A549 (cell line): ENCODE data around the gene ITSN2. TPM values are rescaled to one million over a fixed set of nuclear protein-coding genes. Genes with fewer than 3 reads are reported as not detected.

Experiments used
- ATAC-seq, 2 experiments: fragments of 200-7000 bp in 1 of 2; fragments of >200 bp in 1 of 2; cut with Nextera tagmentation in 1 of 2; cut with Tn5 transposase in 1 of 2; 3 replicates each; pipeline versions ENCODE4 v1.8.0 to v1.9.1; 2018 to 2020; ENCODE audit warnings: mild to moderate bottlenecking in 1 of 2, moderate library complexity in 1 of 2
- CTCF ChIA-PET: fragments of 300-600 bp; sonication (Branson Sonifier 250); formaldehyde crosslinking; extraction: SDS; loops from one replicate; lab custom pipeline; 2021; ENCODE audit warnings: antibody characterized with exemption, inconsistent platforms; lab: Yijun Ruan, JAX
- POLR2A ChIA-PET: fragments of 350-600 bp; formaldehyde crosslinking; extraction: SDS; loops from one replicate; lab custom pipeline; 2021; ENCODE audit warnings: antibody characterized with exemption, inconsistent platforms; lab: Yijun Ruan, JAX
- DNase-seq, 2 experiments: peaks; one replicate each; pipeline versions ENCODE4 v3.0.0 to v3.0.0-alpha.2; 2011 to 2016; ENCODE audit warnings: low read depth in 1 of 2, low spot score in 1 of 2
- FAIRE-seq: peaks from 2 replicates; lab custom pipeline; 2011; peaks lifted over from hg19 to GRCh38; lab: Jason Lieb, UNC
- H3K27ac ChIP-seq, 2 experiments: fragments of >200 bp; sonication (Bioruptor Twin); formaldehyde crosslinking; 3 replicates each; pipeline ENCODE4 v1.5.1; 2016 to 2017
- H3K4me1 ChIP-seq: fragments of >200 bp; sonication (Bioruptor Twin); formaldehyde crosslinking; 3 replicates; pipeline ENCODE4 v1.6.1; 2016
- H3K4me2 ChIP-seq: fragments of >200 bp; sonication (Bioruptor Twin); formaldehyde crosslinking; 3 replicates; pipeline ENCODE4 v1.6.1; 2016
- H3K4me3 ChIP-seq: fragments of >200 bp; sonication (Bioruptor Twin); formaldehyde crosslinking; 3 replicates; pipeline ENCODE4 v1.5.1; 2016
- H3K9me3 ChIP-seq: fragments of >200 bp; sonication (Bioruptor Twin); formaldehyde crosslinking; 3 replicates; pipeline ENCODE4 v1.6.1; 2016
- CBX8 ChIP-seq: fragments of 200-600 bp; sonication (generic); IDR thresholded peaks from 2 replicates; pipeline ENCODE4 v1.6.1; 2016
- CHD2 ChIP-seq: fragments of 150-350 bp; IDR thresholded peaks from 2 replicates; pipeline ENCODE4 v1.6.1; 2014; ENCODE audit warnings: low read length; ENCODE audit not compliant: partially characterized antibody
- CHD4 ChIP-seq: fragments of 200-600 bp; sonication (generic); IDR thresholded peaks from 2 replicates; pipeline ENCODE4 v1.6.1; 2016; ENCODE audit warnings: antibody characterized with exemption, mild to moderate bottlenecking, borderline replicate concordance
- EP300 ChIP-seq, 2 experiments: fragments of >200 bp; sonication (Bioruptor Twin); formaldehyde crosslinking; IDR thresholded peaks; 2 replicates in 1 of 2; 3 replicates in 1 of 2; pipeline ENCODE4 v1.6.1; 2016 to 2017
- HOXB5 ChIP-seq: fragments of 250-450 bp; sonication (Bioruptor Pico); IDR thresholded peaks from 2 replicates; pipeline ENCODE4 v1.5.0; 2020; ENCODE audit warnings: mild to moderate bottlenecking, moderate library complexity
- JUNB ChIP-seq: fragments of >200 bp; sonication (Bioruptor Twin); formaldehyde crosslinking; IDR thresholded peaks from 2 replicates; pipeline ENCODE4 v1.6.1; 2016
- KDM1A ChIP-seq: fragments of 200-600 bp; sonication (generic); IDR thresholded peaks from 2 replicates; pipeline ENCODE4 v1.6.1; 2016; ENCODE audit warnings: low read depth, mild to moderate bottlenecking
- KDM5A ChIP-seq: fragments of 200-600 bp; sonication (generic); IDR thresholded peaks from 2 replicates; pipeline ENCODE4 v1.6.1; 2016; ENCODE audit warnings: antibody characterized with exemption, mild to moderate bottlenecking
- MAZ ChIP-seq: fragments of 150-350 bp; IDR thresholded peaks from 2 replicates; pipeline ENCODE4 v1.6.1; 2014; ENCODE audit warnings: antibody characterized with exemption, low read depth, low read length, borderline replicate concordance
- MYC ChIP-seq: IDR thresholded peaks from 2 replicates; pipeline ENCODE4 v1.6.1; 2012; ENCODE audit warnings: mild to moderate bottlenecking, inconsistent platforms, low read length, improper control_type of control experiment, borderline replicate concordance
- NFE2L2 ChIP-seq: fragments of 150-350 bp; conservative IDR thresholded peaks from 2 replicates; pipeline ENCODE4 v1.6.1; 2014; ENCODE audit warnings: low read length
- NR3C1 ChIP-seq: fragments of >200 bp; sonication (Bioruptor Twin); formaldehyde crosslinking; IDR thresholded peaks from 3 replicates; pipeline ENCODE4 v1.6.1; 2017
- PHF8 ChIP-seq: fragments of 200-600 bp; sonication (generic); IDR thresholded peaks from 2 replicates; pipeline ENCODE4 v1.6.1; 2016; ENCODE audit warnings: low read depth, mild to moderate bottlenecking, antibody characterized with exemption, moderate library complexity, borderline replicate concordance
- POLR2A ChIP-seq: IDR thresholded peaks from 2 replicates; pipeline ENCODE4 v1.6.1; 2012; ENCODE audit warnings: mild to moderate bottlenecking, low read length
- POLR2AphosphoS2 ChIP-seq: conservative IDR thresholded peaks from 2 replicates; pipeline ENCODE4 v1.6.1; 2012; ENCODE audit warnings: low read length, improper control_type of control experiment, inconsistent platforms
- RARB ChIP-seq: fragments of 250-450 bp; sonication (Bioruptor Pico); IDR thresholded peaks from 2 replicates; pipeline ENCODE4 v1.8.0; 2021; ENCODE audit warnings: mild to moderate bottlenecking, moderate library complexity
- RFX5 ChIP-seq: fragments of 450-650 bp; IDR thresholded peaks from 2 replicates; pipeline ENCODE4 v1.7.1; 2014; ENCODE audit warnings: antibody characterized with exemption, mild to moderate bottlenecking, moderate library complexity
- TP53 ChIP-seq: fragments of 250-450 bp; sonication (Bioruptor Pico); IDR thresholded peaks from 2 replicates; pipeline ENCODE4 v1.5.0; 2021; ENCODE audit warnings: mild to moderate bottlenecking, moderate library complexity
- ZC3H11A ChIP-seq: fragments of 450-650 bp; IDR thresholded peaks from 2 replicates; pipeline ENCODE4 v1.6.1; 2014; ENCODE audit warnings: antibody characterized with exemption, mild to moderate bottlenecking
- WGBS: methylation state at CpG from one replicate; pipeline ENCODE4 v1.1.6; 2017; ENCODE audit errors: missing lambda C conversion rate; 5-methylcytosine and 5-hydroxymethylcytosine counted together
- polyA plus RNA-seq, 4 experiments: library from polyadenylated mRNA; depleted of rRNA in 3 of 4; stranded (reverse); fragments of >200 nt; fragmentation: RNase III in 1 of 4; extraction: RNeasy Plus Mini Kit Qiagen cat#74134 plus additional on column Dnase treatment in 1 of 4; gene quantifications; 2 replicates in 3 of 4; 3 replicates in 1 of 4; pipeline ENCODE4 v1.2.3, GENCODE V29; 2011 to 2017
- TF ChIP-seq, protein P1 (sequence below): fragments of 200-600 bp; sonication (generic); IDR thresholded peaks from 2 replicates; pipeline ENCODE4 v1.6.1; 2016; ENCODE audit warnings: antibody characterized with exemption, mild to moderate bottlenecking, moderate library complexity
- TF ChIP-seq, protein P2 (sequence below): fragments of 150-350 bp; IDR thresholded peaks from 2 replicates; pipeline ENCODE4 v1.6.1; 2014; ENCODE audit warnings: low read depth, mild to moderate bottlenecking, low read length

Gene ITSN2
- polyA plus RNA-seq, 2 of the 4 experiments (the other 2 are of a cell fraction): 19.8 to 48.3 TPM

DNA sequence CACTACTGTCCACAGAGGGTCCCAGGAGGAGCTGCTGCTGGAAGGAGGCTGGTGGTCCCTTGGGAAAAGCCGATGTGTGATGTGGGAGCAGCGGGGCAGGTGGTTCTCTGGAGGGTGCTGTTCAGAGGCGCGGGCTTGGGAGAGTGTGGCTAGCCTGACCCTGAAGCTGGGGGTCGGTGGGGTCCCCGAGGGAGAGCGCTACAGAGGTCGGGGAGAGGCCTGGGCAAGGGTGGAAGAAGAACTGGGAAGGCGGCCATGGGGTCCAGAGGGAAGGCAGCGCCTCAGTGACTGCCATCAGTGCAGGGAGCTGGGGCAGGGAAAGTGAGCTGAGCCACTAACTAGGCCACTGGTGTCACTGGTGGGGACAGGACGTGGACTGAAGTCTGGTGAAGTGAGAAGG, 153.0 kb downstream of the ITSN2 start:
- DNase-seq: no peak
- 83% methylated on average over 11 of the region's 11 CpGs for WGBS
- Histone ChIP-seq H3K27ac (no peak overlapping the region), H3K4me2 (no peak overlapping the region), H3K9me3 (no peaks in the 10 kb centered on the region), H3K4me3 (no peak overlapping the region), H3K4me1 (no peaks in the 10 kb centered on the region)
- FAIRE-seq: no peak
- POLR2A ChIA-PET: no interaction called here
- CTCF ChIA-PET: interaction anchor here (0.7 to 2.7 kb wide), 4 partner anchors 13 to 123 kb away, joined by 3 to 11 read pairs (median 4); partner anchors contain the start of gene TP53I3
- TF ChIP-seq, protein P1, sequence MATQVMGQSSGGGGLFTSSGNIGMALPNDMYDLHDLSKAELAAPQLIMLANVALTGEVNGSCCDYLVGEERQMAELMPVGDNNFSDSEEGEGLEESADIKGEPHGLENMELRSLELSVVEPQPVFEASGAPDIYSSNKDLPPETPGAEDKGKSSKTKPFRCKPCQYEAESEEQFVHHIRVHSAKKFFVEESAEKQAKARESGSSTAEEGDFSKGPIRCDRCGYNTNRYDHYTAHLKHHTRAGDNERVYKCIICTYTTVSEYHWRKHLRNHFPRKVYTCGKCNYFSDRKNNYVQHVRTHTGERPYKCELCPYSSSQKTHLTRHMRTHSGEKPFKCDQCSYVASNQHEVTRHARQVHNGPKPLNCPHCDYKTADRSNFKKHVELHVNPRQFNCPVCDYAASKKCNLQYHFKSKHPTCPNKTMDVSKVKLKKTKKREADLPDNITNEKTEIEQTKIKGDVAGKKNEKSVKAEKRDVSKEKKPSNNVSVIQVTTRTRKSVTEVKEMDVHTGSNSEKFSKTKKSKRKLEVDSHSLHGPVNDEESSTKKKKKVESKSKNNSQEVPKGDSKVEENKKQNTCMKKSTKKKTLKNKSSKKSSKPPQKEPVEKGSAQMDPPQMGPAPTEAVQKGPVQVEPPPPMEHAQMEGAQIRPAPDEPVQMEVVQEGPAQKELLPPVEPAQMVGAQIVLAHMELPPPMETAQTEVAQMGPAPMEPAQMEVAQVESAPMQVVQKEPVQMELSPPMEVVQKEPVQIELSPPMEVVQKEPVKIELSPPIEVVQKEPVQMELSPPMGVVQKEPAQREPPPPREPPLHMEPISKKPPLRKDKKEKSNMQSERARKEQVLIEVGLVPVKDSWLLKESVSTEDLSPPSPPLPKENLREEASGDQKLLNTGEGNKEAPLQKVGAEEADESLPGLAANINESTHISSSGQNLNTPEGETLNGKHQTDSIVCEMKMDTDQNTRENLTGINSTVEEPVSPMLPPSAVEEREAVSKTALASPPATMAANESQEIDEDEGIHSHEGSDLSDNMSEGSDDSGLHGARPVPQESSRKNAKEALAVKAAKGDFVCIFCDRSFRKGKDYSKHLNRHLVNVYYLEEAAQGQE: no peak
- no peak for TF ChIP-seq HOXB5 (CRISPR knock-in tag)
- TF ChIP-seq POLR2A: no peak
- no peak for TF ChIP-seq ZC3H11A
- ATAC-seq: no peak; a peak in 1 of 6 replicates

DNA sequence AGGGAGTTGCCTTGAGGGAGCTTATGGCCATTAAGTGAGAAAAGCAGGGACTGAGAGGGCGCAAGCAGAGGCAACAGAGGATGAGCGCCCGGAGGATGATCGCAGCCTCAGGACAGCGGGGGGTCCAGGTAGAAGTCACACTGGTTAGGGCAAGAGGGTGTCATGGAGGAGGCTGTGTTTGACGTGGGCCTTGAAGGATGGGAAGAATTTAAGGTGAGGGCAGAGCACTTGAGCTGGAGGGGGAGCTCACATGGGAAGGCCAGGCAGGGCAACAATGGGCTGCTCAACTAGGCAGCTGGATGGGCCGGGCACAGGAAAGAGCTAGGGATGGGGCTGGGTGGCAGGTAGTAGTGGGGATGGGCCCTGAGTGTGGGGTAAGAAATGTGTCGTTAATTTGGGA, 153.6 kb downstream of the ITSN2 start:
- DNase-seq (no peak), FAIRE-seq (no peak), ATAC-seq (no peak)
- H3K27ac ChIP-seq: no peak overlapping the region
- no peaks in the 10 kb centered on the region for H3K9me3 ChIP-seq
- no peak overlapping the region for H3K4me2 ChIP-seq
- POLR2A ChIA-PET: no interaction called here
- 80% methylated on average over 8 of the region's 8 CpGs for WGBS
- no peaks in the 10 kb centered on the region for H3K4me1 ChIP-seq
- no peak overlapping the region for H3K4me3 ChIP-seq
- no peak for TF ChIP-seq PHF8
- TF ChIP-seq NR3C1: no peak
- no peak for TF ChIP-seq POLR2AphosphoS2
- TF ChIP-seq MYC: no peak
- no peak for TF ChIP-seq KDM1A
- no peak for TF ChIP-seq RARB (CRISPR knock-in tag)
- TF ChIP-seq KDM5A: no peak
- TF ChIP-seq MAZ: no peak
- TF ChIP-seq TP53 (CRISPR knock-in tag): no peak
- no peak for TF ChIP-seq CHD4
- no peak for TF ChIP-seq NFE2L2
- no peak for TF ChIP-seq ZC3H11A
- TF ChIP-seq CHD2: no peak
- TF ChIP-seq, protein P2, sequence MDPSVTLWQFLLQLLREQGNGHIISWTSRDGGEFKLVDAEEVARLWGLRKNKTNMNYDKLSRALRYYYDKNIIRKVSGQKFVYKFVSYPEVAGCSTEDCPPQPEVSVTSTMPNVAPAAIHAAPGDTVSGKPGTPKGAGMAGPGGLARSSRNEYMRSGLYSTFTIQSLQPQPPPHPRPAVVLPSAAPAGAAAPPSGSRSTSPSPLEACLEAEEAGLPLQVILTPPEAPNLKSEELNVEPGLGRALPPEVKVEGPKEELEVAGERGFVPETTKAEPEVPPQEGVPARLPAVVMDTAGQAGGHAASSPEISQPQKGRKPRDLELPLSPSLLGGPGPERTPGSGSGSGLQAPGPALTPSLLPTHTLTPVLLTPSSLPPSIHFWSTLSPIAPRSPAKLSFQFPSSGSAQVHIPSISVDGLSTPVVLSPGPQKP: no peak
- TF ChIP-seq, all 56 proteins: peak for 0
- CTCF ChIA-PET: interaction anchor here (1.4 to 2.7 kb wide), 3 partner anchors 14 to 123 kb away, joined by 3 to 11 read pairs (median 5); partner anchors contain the start of gene TP53I3

DNA sequence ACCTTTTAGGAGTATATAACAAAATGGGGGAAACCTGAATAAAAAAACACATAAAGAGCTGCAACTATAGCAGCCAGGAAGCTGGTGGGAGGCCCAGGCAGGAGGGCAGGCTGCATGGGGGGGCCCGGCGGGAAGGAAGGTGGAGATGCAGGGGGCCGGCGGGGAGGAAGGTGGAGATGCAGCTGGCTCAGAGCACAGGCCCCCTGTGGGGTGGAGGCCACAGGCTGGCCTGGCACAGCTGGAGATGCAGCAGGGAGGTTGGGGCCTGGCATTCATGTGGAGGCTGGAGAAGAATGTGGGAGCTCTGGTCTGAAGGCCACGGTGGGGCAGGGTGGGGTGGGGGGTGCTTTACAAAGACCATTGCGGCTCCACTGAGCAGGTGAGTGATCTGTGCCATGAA, 154.1 kb downstream of the ITSN2 start:
- FAIRE-seq: no peak
- no peaks in the 10 kb centered on the region for H3K9me3 ChIP-seq
- ChIA-PET CTCF (interaction anchor here (0.6 to 2.7 kb wide), 2 partner anchors 122 to 1170 kb away, joined by 3 to 11 read pairs; partner anchors contain the start of gene TP53I3), POLR2A (no interaction called here)
- no peak overlapping the region for H3K4me3 ChIP-seq
- no peak for DNase-seq
- TF ChIP-seq EP300 (IDR thresholded peaks at IDR 0.05) (no peak), RFX5 (no peak), CBX8 (no peak), JUNB (no peak)
- no peak for ATAC-seq
- WGBS: 88% methylated on average over 6 of the region's 6 CpGs
- no peaks in the 10 kb centered on the region for H3K4me1 ChIP-seq
- no peak overlapping the region for H3K27ac ChIP-seq
- no peak overlapping the region for H3K4me2 ChIP-seq
